Lower leg skin (tissue), 3 donors: ENCODE results near the gene ALOX5AP.

ENCODE experiments used
- POLR2A ChIP-seq, 2 donors: fragments of 450-650 bp; IDR thresholded peaks; one replicate each; pipeline ENCODE4 v1.6.1; 2016 to 2017; ENCODE audit warnings: antibody characterized with exemption in 2 of 2, mild to moderate bottlenecking in 1 of 2, moderate library complexity in 1 of 2
- TF ChIP-seq, protein P1 (sequence below), 3 donors: fragments of 450-650 bp; IDR thresholded peaks; one replicate each; pipeline ENCODE4 v1.5.1; 2016; ENCODE audit warnings: antibody characterized with exemption in 3 of 3, mild to moderate bottlenecking in 3 of 3, moderate library complexity in 2 of 3

DNA sequence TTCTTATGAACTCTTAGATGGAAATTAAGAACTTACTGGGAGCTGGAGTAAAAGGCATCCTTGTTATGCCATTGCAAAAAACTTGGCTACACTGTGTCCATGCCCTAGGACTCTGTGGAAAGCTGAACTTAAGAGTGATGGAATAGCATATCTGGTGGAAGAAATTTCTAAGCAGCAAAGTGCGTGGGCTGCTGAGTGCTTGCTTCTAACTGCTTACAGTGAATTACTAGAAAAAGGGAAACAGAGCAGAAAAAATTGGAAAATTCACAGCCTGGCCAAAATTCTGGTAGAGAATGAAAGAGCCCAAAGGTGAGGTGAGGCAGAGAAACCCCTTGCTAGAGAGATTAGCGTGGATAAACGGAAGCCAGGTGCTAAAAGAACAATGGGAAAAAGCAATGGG, 44.3 kb downstream of the ALOX5AP start:
- TF ChIP-seq, protein P1, sequence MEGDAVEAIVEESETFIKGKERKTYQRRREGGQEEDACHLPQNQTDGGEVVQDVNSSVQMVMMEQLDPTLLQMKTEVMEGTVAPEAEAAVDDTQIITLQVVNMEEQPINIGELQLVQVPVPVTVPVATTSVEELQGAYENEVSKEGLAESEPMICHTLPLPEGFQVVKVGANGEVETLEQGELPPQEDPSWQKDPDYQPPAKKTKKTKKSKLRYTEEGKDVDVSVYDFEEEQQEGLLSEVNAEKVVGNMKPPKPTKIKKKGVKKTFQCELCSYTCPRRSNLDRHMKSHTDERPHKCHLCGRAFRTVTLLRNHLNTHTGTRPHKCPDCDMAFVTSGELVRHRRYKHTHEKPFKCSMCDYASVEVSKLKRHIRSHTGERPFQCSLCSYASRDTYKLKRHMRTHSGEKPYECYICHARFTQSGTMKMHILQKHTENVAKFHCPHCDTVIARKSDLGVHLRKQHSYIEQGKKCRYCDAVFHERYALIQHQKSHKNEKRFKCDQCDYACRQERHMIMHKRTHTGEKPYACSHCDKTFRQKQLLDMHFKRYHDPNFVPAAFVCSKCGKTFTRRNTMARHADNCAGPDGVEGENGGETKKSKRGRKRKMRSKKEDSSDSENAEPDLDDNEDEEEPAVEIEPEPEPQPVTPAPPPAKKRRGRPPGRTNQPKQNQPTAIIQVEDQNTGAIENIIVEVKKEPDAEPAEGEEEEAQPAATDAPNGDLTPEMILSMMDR (IDR thresholded peaks at IDR 0.05), result no peak
- TF ChIP-seq POLR2A (IDR thresholded peaks at IDR 0.05), result no peak
